HG03039 (cell line): ENCODE results near the gene HOXC6.

Experiments
- ATAC-seq: cut with Tn5 transposase; IDR thresholded peaks from one replicate; pipeline ENCODE4 v1.9.1; 2021; ENCODE audit warnings: mild to moderate bottlenecking, moderate library complexity; ENCODE audit not compliant: unreplicated experiment

The HOXC6 gene

GRCh38 chr12:53989227-53990113 is 38.8 kb upstream of the HOXC6 start:
- no peak for ATAC-seq

DNA sequence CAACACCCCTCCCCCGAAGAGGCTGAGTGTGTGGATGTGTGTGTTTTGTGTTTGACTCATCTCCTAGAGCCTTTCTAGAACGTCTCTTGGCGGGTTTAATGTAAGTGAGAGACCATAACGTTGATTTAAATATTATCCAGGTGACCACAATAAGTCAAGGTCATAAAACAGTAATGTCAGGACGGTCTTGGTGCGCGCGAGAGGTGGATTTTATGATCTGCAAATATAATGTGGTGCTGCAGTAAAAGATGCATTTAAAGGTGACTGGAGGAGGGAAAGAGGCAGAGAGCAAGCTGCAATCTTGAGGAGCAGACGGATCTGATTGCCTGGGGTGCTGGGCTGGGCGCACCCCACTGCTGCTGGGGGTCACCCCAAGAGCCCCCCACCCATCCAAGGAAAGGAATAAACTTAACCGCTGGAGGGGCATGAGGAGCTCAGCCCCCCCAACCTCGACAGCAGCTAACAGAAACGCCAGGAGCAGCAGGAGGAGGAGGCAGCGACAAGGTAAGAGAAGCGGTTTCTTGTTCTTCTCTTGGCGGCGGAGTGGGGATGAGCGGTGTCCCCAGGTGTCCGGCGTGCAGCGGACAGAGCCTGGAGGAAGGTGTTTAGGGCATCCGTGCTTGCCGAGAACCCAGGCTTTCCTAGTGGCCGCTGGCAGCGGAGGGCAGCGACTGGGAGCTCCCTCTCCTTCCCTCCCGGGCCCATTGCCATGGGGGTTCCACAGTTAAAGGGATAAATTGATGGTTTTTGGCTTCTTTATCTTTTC is 37.7 kb upstream of the HOXC6 start:
- ATAC-seq: no peak

GRCh38 chr12:53991077-53991460 is 37.2 kb upstream of the HOXC6 start:
- no peak for ATAC-seq

GRCh38 chr12:53992377-53992889 is 35.8 kb upstream of the HOXC6 start:
- ATAC-seq: no peak

GRCh38 chr12:53993162-53994008 is 34.9 kb upstream of the HOXC6 start:
- ATAC-seq: no peak

GRCh38 chr12:53994009-53994263 is 34.3 kb upstream of the HOXC6 start:
- no peak for ATAC-seq

- no peak for ATAC-seq
Observed at GRCh38 chr12:53994264-53995001, 33.8 kb upstream of the HOXC6 start.

DNA sequence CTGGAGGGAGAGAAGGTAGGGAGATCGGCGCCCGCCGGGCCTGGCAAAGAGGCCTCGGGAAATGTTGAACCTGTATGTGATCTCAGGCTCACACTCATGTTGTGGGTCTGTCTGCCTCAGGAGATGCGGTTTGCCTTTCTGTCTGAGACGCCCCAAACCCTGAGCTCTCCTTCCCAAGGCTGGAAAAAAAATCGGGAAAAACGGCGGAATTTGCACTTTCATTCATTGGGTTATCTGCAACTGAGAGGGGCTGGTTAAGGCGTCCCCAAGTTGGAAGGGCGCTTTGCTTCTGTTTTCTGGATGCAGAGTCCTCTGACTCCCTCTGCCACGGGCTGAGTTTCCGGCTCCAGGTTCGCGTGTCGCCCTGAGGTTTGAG is 33.2 kb upstream of the HOXC6 start:
- no peak for ATAC-seq

- no peak for ATAC-seq
Observed at GRCh38 chr12:53995378-53996239, 32.6 kb upstream of the HOXC6 start.

GRCh38 chr12:53996240-53997203 is 31.7 kb upstream of the HOXC6 start:
- ATAC-seq: no peak

- ATAC-seq: no peak
Observed at GRCh38 chr12:53997204-53998109, 30.8 kb upstream of the HOXC6 start.

DNA sequence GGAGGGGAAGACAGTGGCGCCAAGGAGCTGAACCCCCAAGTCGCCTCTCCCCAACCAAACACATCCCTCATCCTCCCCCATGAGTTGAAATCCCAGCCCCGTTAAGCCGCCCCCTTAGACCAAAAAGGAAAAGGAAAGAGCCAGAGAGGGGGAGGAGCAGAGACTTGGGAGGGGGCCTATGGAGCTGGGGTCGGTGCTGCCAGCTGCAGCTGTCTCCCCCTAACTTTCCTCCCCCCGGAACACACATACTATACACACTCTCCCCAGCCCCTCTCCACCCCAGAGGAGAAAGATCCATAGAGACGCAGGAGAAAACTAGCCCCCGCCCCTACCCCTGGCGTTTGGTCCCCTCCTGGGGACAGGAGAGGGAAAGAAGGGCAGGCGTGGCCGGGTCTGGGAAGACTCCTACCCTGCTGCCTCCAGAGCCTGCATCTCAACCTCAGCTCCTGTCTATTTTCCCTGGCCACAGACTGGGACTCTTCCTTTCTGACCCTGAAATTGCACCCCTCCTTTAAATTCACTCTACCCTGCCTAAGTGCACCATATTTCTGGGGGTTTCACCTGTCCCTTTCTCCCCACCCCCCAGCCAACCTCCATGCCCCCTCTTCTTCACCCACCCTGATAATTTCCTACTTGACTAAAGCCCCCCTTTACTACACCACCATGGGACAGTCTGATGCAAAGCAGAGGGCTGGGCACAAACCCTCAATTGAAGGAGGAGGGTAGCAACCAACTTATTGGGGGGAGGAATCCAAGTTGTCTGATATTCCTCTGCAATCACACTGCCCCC is 29.9 kb upstream of the HOXC6 start:
- no peak for ATAC-seq

- no peak for ATAC-seq
Observed at GRCh38 chr12:53998900-53999236, 29.4 kb upstream of the HOXC6 start.

DNA sequence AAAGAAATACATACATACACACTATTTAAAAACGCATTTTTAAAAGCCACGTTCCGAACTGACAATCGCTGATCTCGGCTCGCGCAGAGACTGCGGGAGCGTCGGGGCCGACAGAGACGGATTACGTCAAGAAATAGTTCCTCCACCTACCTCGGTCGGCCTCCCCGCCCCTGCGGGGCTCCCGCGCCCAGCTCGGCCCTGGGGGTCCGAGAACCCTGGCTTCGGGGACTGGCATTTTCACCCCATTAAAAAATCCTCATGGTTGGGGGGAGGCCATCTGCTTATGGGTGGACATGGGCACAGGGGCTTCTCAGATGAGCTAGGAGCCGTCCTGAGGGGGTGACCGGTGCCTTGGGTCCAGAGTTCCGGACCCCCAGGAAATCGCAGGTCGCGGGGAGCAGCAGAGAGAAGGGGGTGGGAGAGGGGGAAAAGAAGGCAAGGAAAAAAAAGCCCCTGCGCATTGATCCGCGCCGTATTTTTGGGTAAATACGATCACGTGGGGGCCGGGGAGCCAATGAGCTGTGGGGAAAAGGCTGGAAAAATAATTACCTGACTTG is 28.6 kb upstream of the HOXC6 start:
- ATAC-seq: no peak

GRCh38 chr12:54000116-54001114 is 27.8 kb upstream of the HOXC6 start, which contains the start of gene HOXC9:
Gene HOXC9 (plus strand): TSS chr12:54000161. CDS start chr12:54000189, 28 bp downstream.
- ATAC-seq: no peak
